HG02852 (cell line): Measurements from ENCODE around the gene KIAA0408.
A peak's percentile ranks its signal among the peaks of the same experiment; 100 is the strongest.
"Not testable (repeated sequence)": the region's sequence is repeated elsewhere in the genome, so short reads cannot be mapped to it uniquely, and the experiment has no call there.

Source experiments
- ATAC-seq: cut with Tn5 transposase; IDR thresholded peaks from one replicate; pipeline ENCODE4 v1.9.1; 2021; ENCODE audit warnings: mild to moderate bottlenecking, moderate library complexity; ENCODE audit not compliant: unreplicated experiment

Gene KIAA0408

DNA sequence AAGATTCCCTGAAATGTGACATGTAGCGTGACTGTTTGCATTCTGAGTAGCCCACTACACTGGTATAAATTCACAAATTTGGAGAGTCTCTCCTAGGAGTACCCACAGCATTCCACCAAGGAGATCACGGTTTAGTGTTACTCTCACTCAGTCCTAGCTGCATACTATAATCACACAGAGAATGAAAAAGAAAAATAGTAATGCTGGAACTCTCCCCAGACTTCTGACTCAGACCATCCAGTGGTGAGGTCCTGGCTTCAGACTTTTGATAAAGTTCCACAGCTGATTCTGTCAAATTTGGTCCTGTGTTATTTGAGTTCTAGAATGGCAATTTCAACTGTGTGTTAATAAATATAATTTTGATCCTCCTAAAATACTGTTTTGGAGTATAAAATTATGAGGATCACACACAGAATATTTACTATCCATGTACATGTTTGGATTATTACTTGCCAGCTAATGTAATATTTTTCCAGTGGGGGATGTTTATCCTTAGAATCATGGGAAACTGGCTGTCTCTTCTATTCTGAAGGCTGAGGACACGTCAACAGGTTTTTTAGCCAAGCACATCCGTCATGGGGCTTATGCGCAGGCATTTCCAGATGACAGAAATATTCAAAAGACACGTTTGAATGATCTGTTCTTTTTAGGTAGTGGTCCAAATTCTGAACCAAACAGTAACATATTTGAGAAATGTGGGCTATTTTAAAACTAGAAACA lies 5.1 kb upstream of the KIAA0408 start:
- no peak for ATAC-seq

DNA sequence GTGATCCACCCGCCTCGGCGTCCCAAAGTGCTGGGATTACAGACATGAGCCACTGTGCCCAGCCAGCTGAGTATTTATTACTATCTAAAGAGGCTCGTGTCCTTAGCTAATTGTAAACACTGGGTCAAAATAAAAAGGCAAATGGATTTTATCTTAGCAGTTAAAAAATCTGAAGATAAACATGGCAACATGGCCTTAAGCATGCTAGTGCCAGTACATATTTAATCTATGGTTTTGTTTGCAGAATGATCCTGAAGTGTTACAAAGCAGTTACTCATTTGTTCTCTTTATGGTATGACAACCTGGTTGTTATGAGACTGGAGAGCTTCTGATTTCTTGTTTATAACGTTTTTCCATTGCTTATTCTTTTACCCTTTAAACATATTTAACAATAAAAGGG lies 3.9 kb upstream of the KIAA0408 start:
- no peak for ATAC-seq

DNA sequence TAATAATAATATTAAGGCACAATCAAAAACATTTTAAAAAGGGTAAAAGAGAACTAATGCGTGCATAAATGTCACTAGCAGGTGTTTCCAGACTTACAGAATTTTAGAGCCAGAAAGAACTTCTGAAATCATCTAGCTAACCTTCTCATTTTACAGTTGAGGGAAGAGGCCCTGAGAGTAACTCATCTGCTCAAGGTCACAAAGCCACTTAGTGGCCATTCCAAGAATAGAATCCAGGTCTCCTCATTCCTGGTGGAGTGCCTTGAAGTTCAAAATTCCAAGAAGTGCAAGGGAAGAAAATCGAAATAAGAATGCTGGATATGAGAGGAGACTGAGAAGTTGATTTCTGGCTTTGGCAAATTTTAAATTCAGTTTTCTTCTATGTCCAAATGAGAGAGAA lies 3.2 kb upstream of the KIAA0408 start:
- ATAC-seq = no peak

DNA sequence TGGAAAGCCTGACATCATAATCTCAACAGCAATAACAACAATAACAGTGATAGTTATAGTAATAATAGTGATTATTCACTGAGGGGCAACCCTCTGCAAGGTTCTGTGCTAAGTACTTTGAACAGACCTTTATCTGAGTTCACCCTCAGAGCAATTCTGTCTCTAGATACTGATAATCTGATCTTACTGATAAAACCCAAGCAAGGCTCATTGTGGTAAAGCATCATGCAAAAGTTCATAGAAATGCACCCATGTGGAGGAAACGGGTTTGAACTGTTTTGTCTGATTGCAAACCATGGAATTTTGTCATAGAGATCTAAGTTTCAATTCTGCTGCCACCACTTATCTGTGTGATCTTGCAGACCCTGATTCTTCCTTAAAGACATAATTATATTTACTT lies 1.3 kb upstream of the KIAA0408 start:
- no peak for ATAC-seq

DNA sequence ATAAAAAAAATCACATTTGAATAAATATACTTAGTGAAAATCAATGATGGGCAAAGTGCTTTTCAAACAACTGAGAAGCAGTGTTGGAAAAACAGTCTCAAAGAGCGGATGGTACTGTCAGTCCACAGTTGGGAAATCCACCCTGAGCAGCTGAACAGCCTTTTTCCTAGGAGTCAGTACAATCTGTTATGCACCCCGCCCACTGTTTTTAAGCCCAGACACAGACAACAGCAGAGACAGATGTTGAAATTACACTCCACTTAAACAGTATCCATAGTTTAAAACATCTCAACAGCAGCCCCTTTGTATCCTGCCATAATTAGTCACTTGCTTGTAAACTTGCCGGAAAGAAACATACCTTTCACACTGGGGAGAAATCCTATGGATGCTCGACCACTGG lies 372 bp downstream of the KIAA0408 start:
- no peak for ATAC-seq

DNA sequence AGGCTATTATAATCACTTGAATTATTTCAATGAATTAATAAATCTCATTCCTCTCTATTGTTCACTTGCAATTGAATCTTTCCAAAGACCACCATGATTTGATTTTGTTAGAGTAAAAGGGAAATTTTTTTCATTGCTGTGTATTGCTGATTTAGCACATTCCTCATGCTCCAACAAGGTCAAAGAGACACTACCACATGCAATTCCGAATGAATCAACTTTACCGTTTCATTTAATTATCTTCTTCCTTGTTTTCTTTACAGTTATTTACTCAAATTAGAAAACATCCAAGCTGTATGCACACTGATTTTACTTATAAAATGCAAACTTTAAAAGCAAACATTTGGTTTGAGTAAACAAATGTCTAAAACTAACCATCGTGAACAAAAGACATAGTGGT lies 967 bp downstream of the KIAA0408 start:
- no peak for ATAC-seq

DNA sequence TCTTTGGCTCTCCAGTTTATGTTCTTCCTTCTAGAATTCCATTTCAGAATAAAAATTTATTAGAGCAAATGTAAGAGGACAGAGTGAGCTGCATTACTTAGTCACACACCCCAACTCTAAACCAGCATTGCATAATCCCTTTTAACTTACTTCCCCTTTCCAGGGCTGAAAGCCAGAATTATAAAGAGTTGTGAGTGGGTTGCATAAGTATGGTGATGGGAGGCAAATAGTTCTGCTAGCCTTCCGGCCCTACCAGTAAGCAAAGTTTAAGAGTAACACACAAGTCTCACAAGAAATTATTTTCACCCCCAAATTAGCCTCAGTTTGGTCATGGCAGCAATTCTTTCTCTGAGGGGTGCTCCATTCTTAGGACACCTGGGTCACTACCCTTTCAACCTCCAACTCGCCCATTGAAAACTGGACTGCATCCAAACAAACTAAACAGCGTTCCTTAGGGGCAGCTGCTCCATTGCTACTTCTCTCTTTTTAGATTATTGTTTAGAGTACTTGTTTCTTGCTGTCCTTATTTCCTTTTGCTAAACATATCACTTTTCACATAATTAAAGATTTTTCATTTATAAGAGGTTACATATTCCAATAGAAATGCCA lies 1.6 kb downstream of the KIAA0408 start:
- no peak for ATAC-seq

DNA sequence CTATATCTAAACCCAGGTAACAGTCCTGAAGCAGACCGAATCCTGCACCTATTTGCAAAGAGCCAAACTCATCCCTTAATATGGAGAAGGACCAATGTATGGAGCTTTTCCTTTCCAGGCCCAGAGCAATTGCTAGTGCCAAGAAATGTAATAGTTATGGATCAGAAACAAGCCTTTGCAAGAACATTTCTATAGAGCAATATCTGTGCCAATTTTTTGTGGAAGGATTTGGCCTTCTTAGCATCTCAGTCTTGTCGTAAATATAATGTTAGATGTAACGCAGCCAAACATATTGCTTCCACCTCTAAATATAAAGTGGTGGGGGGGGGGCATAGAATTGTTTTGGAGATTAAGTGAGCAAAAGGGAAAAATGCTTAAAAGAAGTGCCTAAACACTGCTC lies 2.7 kb downstream of the KIAA0408 start:
- no peak for ATAC-seq

DNA sequence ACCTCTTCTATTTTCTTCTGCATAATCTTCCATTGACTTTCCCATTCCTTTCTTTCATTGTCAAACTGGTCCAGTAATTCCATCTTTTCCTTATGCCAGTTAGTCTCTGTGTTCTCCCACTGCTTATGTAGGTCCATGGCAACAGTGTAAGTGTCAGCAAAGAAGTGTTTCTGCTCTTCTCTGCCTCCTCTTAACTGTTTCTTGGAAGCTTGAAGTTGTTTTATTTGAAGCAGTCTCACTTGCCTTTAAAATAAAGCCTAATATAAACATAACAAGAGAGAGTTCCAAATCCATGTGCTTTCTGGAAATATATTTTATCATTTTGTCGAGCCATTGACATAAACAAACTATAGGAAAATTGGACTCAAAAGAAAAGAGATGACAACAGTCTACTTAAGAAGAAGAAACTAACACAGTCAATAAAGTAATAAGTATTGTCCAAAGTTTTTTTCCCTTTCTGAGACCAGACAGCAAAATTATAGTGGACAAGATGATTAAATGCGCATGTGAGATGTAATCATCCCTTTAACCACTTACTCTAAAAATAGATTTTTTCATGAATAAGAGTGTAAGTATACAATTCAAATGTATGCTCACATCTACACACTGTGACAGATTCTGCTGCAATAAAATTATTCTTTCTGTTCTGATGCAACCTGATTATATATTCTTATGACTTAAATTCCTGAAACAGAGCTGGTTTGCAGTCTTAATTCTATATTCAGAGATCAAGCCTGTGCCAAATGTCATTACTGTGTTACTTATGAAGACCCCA lies 5.2 kb downstream of the KIAA0408 start:
- ATAC-seq = no peak

DNA sequence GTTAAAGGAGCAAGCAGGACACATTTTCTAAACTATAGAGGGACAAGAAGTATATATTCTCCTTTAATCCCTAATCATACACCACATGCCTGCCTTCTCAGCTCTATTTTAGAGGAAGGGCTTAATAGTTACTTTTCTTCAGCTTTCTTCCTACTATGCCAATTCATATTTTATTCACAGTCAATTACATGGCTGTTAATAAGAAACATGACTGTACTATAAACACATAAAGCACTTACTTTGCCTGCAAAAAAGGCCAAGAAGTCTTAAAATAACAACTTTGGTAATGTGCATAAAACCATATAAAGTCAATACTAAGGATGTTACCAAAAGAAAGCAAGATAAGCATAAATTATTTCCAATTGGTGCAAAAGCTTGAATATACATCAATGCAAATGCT lies 6.4 kb downstream of the KIAA0408 start:
- ATAC-seq = no peak

DNA sequence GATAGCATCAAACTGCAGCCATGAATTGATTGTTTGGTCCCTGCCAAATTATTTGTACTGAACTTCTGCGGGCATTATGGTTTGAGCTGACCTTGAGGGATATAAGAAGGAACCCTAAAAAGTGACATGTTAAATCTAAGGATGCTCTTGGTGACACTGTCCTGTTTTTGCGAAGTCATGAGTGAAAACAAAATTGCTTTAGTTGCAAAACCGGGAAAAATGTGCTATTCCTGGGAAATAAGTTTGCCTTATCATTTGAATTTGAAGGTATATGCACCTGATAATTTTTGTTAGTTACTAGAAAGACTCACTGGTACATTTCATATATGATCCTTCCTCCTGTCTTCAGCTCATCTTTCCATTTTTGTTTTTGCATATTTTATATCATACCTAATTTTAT lies 7.8 kb downstream of the KIAA0408 start:
- ATAC-seq = no peak

DNA sequence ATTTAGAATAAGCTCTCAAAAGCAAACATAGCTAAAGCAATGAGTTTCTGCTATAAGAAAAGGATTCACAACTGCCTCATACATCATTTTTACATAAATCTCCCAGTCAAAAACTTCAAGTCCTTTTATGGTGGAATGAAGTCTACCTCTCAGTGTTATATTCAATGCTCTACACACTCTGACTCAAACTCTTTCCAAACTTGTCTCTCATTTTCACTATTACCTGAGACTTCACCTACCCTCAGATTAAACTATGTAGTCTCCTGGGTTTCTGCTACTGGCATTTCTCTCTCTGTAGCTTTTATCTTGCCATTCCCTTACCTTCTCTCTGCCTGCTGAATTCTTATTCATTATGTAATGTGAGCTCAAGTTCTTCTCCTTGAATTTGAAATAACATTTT lies 11.4 kb downstream of the KIAA0408 start:
- ATAC-seq = no peak

DNA sequence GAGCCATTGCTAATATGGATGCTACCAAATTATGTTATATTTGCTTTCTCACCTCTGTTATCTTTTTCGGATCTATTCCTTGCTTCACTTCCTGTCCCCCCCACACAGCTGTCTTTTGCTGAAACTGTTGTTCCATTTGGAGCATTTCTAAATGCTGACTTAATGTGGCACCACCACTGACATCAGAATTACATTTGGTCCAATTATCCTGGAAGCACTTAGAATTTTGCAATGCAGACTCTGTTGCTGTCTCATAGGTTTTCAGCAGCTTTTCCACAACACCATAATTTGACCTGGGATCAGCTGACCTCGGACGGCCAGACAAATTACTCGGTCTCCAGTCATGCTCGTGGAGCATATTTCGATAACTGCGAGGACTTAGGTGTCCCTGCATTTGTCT lies 12.8 kb downstream of the KIAA0408 start:
- no peak for ATAC-seq

DNA sequence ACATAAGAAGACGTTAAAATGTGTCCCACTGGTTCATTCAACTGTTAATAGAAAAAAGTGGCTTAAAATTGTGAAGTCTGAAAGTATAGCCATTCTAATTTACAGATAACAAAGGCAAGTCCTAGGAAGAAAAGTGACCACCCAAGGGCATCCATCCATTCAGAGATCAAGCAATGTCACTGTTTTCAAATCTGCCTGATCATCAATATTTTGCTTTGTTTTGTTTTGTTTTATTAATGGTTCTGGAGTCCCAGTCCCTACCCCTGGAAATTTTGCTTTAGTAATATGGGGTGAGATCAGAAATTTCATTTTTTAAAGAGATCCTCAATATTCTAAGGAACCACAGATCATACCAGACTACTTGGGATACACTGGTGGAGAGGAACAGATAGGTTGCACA lies 17.3 kb downstream of the KIAA0408 start:
- no peak for ATAC-seq

DNA sequence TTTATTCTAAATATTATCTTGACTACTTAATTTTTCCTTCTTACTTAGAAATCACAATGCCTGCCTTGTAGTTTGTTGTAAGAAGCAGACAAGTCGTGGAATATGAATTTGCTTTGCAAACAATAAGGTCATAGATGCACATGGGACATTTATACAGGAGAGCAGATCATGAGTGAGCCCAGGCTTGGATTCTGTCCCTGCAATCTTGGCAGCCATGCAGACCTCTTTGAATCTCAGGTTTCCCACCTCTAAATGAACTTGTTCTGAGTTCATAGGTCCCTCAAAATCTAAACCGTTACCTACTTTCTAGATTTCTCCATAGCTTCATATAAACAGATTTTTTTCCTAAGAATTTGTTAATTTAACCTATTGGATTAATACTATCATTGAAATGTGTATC lies 19.5 kb downstream of the KIAA0408 start:
- ATAC-seq = no peak

DNA sequence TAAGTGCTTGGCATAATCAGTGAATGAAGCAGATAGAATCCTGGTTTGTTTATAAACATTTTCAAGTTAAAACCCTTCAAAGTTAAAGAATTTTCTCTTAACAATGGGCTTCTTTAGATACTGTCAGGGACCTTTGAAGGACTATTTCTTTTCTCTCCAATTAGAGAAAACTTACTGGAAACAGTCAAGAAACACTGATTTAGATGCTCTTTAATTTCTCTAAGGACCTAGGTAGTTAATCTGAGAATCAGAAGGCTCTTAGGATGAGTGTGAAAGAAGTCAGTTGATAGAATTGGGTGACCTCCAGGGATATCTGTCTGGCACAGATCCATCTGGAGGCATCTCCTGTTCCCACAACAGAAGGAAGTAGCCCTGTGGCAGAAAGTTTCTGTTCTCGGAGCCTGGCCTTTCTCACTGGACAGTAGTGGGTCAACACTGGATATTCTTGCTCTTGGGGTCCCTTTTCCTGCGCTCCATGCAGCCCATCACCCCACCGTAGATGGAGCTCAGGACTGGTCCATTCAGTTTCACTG lies 22.5 kb downstream of the KIAA0408 start:
- ATAC-seq = no peak

DNA sequence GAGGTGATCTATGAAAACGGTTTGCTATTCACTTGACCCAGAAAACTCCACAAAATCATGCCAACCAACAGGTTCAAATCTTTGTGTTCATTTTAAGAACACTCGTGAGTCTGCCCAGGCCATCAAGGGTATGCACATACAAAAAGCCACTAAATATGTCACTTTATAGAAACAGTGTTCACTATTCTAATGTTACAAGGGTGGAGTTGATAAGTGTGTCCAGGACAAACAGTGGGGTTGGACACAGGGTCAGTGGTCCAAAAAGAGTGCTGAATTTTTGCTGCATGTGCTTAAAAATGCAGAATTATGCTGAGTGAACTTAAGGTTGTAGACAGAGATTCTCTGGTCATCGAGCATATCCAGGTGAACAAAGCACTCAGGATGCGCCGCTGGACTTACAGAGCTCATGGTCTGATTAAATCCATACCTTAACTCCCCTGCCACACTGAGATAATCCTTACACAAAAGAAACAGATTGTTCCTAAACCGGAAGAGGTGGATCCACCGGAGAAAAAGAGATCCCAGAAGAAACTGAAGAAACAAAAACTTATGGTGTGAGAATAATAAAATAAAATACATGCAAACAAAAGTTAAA lies 23.5 kb downstream of the KIAA0408 start:
- no peak for ATAC-seq

DNA sequence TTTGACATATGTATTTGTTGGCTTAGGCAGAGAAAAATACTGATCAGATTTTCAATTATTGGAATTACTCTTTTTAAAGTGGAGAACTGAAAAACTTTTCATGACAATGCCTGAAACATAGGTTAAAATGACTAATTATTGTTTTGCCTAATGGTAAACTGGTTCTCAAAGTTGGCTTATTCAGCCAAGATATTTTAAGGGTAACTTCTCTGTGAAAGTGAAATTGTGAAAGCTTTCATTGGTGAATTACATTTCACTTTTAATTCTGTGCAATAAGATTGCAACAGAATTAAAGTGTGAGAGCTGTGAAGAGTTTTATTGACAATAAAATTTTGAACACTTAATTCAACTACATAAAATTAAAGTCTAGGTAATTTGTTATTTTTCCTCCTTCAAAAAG lies 24.5 kb downstream of the KIAA0408 start:
- ATAC-seq = no peak

DNA sequence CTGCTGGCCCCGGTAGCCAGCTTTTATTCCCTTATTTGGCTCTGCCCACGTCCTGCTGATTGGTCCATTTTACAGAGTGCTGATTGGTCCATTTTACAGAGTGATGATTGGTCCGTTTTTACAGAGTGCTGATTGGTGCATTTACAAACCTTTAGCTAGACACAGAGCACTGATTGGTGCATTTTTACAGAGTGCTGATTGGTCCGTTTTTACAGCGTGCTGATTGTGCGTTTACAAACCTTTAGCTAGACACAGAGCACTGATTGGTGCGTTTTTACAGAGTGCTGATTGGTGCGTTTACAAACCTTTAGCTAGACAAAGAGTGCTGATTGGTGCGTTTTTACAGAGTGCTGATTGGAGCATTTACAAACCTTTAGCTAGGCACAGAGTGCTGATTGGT lies 30.6 kb downstream of the KIAA0408 start:
- ATAC-seq = not testable (repeated sequence)

DNA sequence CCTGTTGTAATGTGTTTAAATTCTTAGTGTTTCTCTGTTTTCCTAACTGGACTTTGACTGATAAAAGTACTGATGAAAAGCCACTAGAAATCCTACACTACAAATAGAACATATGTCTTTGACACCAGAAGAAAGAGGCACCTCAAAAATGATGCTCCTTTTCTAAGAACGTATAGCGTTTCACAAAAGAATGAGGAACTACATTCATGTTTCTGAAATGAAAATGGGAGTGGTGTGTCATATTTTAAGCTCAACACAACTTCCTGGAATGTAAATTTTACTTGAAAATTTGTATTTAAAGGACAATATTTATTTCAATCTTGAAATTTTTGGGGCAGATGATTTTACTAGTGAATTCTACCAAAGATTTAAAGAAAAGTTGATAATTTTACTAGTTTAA lies 35.3 kb downstream of the KIAA0408 start:
- no peak for ATAC-seq

DNA sequence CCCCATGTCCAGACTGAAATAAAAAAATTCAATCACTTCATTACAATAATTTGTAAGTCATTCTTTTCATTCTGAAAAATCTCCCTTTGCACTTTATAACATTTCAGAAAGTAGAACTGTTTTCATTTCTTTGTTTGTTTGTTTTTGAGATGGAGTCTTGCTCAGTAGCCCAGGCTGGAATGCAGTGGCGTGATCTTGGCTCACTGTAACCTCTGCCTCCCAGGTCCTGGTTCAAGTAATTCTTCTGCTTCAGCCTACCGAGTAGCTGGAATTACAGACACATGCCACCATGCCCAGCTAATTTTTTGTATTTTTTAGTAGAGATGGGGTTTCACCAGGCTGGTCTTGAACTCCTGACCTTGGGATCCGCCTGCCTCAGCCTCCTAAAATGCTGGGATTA lies 38.0 kb downstream of the KIAA0408 start:
- ATAC-seq = not testable (repeated sequence)

DNA sequence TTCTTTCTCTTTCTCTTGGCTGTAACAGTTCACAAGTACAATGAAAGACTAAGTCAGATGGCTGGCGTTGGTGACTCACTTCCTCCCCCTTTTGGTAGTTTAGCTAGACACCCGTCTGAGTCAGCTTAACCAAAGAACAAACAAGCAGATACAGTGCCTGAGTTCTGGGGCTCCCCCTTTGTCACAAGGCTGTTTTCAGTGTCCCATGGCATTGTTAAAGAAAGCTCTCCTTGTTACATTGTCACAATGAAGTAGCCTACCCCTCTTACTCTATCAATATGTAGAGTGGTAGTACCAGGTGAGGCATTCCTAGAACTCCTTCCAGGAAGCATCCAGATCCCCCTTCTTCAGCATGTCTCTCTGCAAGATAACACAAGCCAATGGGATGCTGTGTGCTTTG lies 38.6 kb downstream of the KIAA0408 start:
- ATAC-seq = peak; percentile 100
